SK-N-MC (cell line): ENCODE data around the gene MPO.

ENCODE experiments used
- EZH2 ChIP-seq: fragments of 200-600 bp; sonication (generic); IDR thresholded peaks from one replicate; pipeline ENCODE4 v1.6.1; 2017; ENCODE audit warnings: antibody characterized with exemption
- FOXP2 ChIP-seq: optimal IDR thresholded peaks from 2 replicates; pipeline ENCODE3; 2011; ENCODE audit warnings: mild to moderate bottlenecking, moderate library complexity; ENCODE audit not compliant: insufficient read depth; ENCODE audit errors: extremely low read length, control extremely low read depth
- POLR2AphosphoS5 ChIP-seq: IDR thresholded peaks from 2 replicates; pipeline ENCODE4 v1.6.1; 2012; ENCODE audit warnings: mild to moderate bottlenecking, low read depth, low read length, borderline replicate concordance

GRCh38 chr17:58310511-58311428 lies 30.0 kb upstream of the MPO start:
- TF ChIP-seq EZH2, result no peak
- no peak for TF ChIP-seq POLR2AphosphoS5
- TF ChIP-seq FOXP2, result no peak
